Ureter (tissue), 1 donor: ENCODE measurements around the gene RASL10B. TPM values are rescaled to one million over a fixed set of nuclear protein-coding genes. Genes with fewer than 3 reads are reported as not detected.

ENCODE experiments used
- DNase-seq: peaks from one replicate; pipeline ENCODE4 v3.0.0-alpha.2; 2020; ENCODE audit warnings: low spot score
- total RNA-seq: library from RNA; stranded (reverse); gene quantifications from one replicate; pipeline ENCODE4 v1.2.4, GENCODE V29; 2023
- donor health status: DM: yes; HTN: yes; CAD: no.

Gene RASL10B
- total RNA-seq, 1 donor from 2014 or later: 2.7 TPM

DNA sequence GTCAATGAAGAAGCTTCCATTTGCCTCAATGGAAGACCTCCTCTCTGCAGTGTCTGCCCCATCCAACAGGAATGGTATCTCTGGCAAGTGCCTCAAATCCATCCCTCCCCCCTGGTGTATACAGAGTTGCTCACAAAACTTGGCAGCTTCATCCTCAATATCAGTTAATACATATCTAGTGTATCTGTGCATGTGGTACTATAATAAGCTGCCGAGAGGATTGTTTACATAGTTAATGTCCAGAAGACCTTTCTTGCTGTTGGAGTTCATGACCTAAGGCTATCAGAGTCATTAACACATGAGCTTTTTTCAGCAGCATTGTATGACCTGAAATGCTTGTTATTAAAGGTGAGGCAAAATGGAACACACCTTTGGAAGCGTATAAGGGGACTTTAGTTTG lies 14.0 kb upstream of the RASL10B start:
- no peak for DNase-seq

- no peak for DNase-seq
These were observed 7.7 kb upstream of the RASL10B start for GRCh38 chr17:35723735-35724134.

GRCh38 chr17:35725058-35725457 lies 6.4 kb upstream of the RASL10B start:
- no peak for DNase-seq

GRCh38 chr17:35725802-35726126 lies 5.7 kb upstream of the RASL10B start:
- DNase-seq: no peak

- peak; percentile 48 for DNase-seq
These were observed 5.1 kb upstream of the RASL10B start for GRCh38 chr17:35726127-35726952.

DNA sequence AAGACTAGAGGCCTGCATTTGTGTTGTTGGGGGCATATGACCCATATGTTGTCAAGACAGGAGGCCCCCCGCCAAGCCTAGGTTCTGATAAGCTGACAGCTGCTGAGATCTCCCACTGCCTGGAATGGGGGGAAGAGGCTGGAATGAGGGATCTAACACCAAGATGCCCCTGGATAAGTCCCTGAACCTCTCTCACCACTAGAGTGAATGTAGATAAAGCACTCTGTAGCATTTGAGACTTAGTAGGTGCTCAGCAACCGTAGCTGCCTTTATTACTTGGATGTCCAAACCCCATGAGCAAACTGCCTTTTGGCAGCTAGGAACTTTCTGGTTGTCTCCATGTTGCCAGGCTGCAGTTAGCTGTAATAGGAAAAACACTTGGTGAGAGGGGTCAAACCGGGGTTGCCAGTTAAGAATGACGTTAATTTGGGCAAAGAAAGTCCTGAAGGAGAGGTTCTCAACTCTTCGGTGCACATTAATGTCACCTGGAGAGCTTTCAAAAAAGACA lies 4.4 kb upstream of the RASL10B start:
- DNase-seq: no peak

DNA sequence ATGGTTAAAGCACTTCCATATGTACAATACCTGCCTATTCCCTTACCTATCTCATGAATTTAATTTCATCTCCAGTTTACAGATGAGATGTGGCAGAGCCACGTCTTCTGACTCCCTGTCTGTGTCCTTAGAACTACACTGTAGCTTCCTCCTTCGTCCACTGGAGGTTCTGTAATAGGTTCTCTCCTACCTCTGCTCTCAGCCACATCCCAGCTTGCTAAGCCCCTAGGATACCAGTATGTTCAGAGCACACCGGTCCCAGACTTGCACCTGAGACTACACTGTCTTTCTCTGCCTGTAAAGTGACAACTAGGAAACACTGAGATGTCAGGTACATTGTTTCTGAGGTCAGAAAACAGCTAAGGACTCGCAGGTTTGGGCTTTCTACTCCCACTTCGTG lies 3.8 kb upstream of the RASL10B start:
- no peak for DNase-seq

DNA sequence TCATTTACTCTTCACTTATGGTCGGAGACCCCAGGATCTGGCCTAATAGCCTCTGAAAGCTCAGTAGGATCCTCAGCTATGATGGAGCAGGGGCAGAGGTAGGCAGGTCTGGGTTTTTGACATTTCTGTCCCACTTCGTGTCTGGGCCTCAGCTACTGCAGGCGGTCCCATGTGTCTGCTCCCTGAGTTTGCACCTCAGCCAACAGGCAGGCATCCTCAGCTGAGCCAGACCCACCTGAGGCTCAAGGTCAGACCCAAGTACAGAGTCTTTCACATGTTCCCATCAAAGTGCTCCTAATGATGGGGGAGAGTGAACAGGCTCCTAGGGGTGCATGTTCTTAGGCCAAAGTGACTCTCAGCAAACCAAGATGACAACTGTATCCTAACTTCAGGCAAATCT lies 2.9 kb upstream of the RASL10B start:
- no peak for DNase-seq

GRCh38 chr17:35729405-35729833 lies 2.0 kb upstream of the RASL10B start:
- DNase-seq: no peak

- peak; percentile 1 for DNase-seq
These were observed 936 bp upstream of the RASL10B start for GRCh38 chr17:35730400-35731005.

- DNase-seq: peak; percentile 42
These were observed 722 bp downstream of the RASL10B start for GRCh38 chr17:35731917-35732805.

GRCh38 chr17:35732806-35733136 lies 1.3 kb downstream of the RASL10B start:
- DNase-seq: no peak

GRCh38 chr17:35733366-35733765 lies 1.9 kb downstream of the RASL10B start:
- DNase-seq: peak; percentile 28

DNA sequence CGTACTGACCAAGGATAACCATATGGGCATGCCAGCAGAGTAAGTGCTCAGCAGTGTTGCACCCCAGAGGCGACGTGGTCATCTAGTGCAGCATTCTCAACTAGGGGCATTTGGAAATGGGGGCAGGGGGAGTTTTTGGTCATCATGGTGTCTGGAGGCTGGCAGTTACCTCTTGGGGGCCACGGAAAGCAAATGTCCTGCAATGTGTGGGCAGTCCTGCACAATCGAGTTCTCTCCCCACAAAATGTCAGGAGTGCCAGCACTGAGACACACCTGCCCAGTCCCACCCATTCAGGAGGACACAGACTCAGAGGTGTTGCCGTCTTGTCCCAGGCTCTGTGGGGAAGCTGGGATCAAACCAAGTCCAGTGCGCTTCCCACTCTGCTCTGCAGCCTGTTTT lies 3.0 kb downstream of the RASL10B start:
- no peak for DNase-seq

DNA sequence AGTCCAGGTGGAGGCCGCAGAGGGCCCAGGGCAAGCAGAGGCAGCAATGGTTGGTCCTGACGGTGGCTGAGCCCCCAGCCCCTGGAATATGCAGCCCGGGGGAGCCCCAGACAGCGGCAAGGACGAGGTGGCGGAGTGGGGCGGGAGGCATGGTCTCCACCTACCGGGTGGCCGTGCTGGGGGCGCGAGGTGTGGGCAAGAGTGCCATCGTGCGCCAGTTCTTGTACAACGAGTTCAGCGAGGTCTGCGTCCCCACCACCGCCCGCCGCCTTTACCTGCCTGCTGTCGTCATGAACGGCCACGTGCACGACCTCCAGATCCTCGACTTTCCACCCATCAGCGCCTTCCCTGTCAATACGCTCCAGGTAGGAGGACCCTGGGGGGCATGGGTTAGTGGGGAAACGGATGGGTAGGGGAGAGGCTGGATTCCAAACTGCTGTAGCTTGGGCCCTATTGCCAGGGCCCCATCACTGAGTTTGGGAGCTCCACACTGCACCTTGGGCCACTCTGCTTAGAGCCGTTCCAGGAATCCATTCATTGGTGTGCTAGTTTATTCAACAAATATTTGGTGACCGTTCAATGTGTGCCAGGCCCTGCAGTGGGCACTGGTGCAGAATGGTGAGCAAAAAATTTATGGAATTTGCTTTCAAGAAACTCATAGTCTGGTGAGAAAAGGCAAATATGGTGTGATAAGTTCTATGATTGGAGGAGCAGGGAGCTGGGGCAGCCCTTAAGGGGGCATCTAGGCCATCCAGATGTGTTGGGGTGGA lies 3.8 kb downstream of the RASL10B start:
- no peak for DNase-seq

GRCh38 chr17:35736236-35736635 lies 4.8 kb downstream of the RASL10B start:
- DNase-seq: no peak

- DNase-seq: no peak
These were observed 7.2 kb downstream of the RASL10B start for GRCh38 chr17:35738519-35739133.

- DNase-seq: no peak
These were observed 8.8 kb downstream of the RASL10B start for GRCh38 chr17:35740216-35740615.

GRCh38 chr17:35740997-35741931 lies 9.8 kb downstream of the RASL10B start:
- no peak for DNase-seq

DNA sequence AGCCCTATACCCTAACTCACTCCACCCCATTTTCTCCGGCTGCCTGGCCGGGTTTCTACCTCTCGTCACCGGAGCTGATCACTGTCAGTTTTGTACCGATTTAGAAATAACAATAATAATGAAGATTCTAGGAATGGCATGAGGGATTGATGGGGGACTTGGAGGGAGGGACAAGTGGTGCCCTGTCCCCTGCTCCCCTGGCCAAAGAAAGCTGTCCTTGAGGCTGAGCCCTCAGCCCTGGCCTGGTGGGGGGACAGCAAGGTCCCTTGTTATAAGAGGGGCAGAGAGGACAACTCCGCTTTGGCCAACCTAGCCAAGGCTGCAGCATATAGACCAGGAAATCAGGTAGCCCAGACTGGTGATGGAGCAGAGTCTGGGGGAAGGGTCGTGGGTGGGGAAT lies 11.1 kb downstream of the RASL10B start:
- DNase-seq: no peak
